Measurements from ENCODE around the gene LTN1. TPM values are rescaled to one million over a fixed set of nuclear protein-coding genes. Genes with fewer than 3 reads are reported as not detected.
"Not testable (repeated sequence)": the region's sequence is repeated elsewhere in the genome, so short reads cannot be mapped to it uniquely, and the experiment has no call there.

LTN1 gene
- polyA plus RNA-seq, 1 of the 3 experiments (the other 2 are of a cell fraction) = 3.2 TPM

GRCh38 chr21:28936036-28936435, 56.6 kb downstream of the LTN1 start (continued):
- TF ChIP-seq SMC3 (IDR thresholded peaks at IDR 0.05; ENCODE audit: low read depth, low read length) (no peak), FOXM1 (IDR thresholded peaks at IDR 0.05; ENCODE audit: low read depth) (no peak), JUND (IDR thresholded peaks at IDR 0.05) (no peak), RCOR1 (IDR thresholded peaks at IDR 0.05; ENCODE audit: low read length) (no peak)

DNA sequence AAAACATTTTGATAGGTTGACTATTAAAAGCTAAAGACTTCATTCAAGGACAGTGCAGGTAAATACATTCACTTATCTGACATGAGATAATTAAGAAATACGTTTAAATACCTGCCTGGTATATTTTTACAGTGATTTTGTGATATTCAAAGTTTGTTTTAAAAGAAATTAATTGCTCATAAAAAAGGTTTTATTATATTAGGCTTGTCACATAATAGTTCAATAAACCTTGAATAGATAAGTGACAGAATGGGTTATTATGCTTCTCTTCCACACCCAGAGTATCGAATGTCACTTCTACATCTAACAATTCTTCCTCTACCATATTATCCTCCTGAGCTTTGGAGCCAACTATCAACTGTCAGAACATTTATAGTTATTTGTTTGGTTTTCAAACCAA, 60.0 kb downstream of the LTN1 start:
- Histone ChIP-seq H3K4me2 (no peak overlapping the region), H3K4me1 (ENCODE audit: control insufficient read depth in 1 of 2, insufficient read depth in 2 of 2, low read depth in 1 of 2, low read length in 1 of 2) (no peaks in the 10 kb centered on the region; a peak in 1 of 4 replicates), H3F3A (replicated peaks; ENCODE audit: insufficient read depth) (peaks cover 4% of the 10 kb centered on the region), H4K20me1 (ENCODE audit: insufficient read depth) (no peaks in the 10 kb centered on the region), H3K9me3 (no peaks in the 10 kb centered on the region), H3K79me2 (ENCODE audit: insufficient read depth) (no peaks in the 10 kb centered on the region), H2AFZ (ENCODE audit: low read depth) (no peak overlapping the region), H3K9ac (no peak overlapping the region), H3K9me2 (no peaks in the 10 kb centered on the region), H3K36me3 (replicated peaks in 1 of 2; ENCODE audit: control insufficient read depth in 1 of 2, insufficient read depth in 2 of 2, low read length in 1 of 2) (peaks cover 48 to 69% of the 10 kb centered on the region in 2 experiments), H3K4me3 (ENCODE audit: low read depth in 2 of 2, low read length in 1 of 2) (no peak overlapping the region), H3K27me3 (ENCODE audit: insufficient read depth) (no peaks in the 10 kb centered on the region), H3K27ac (ENCODE audit: low read depth in 2 of 2, low read length in 1 of 2) (no peak overlapping the region)
- TF ChIP-seq YY1 (IDR thresholded peaks at IDR 0.05; ENCODE audit: low read depth) (no peak), CHD2 (IDR thresholded peaks at IDR 0.05; ENCODE audit: low read length, partially characterized antibody) (no peak), SIN3A (IDR thresholded peaks at IDR 0.05; ENCODE audit: borderline replicate concordance, low read depth, low read length) (no peak), RCOR1 (IDR thresholded peaks at IDR 0.05; ENCODE audit: low read length) (no peak), TCF12 (IDR thresholded peaks at IDR 0.05) (no peak), GATA2 (CRISPR knock-in tag; IDR thresholded peaks at IDR 0.05) (no peak), EZH2phosphoT487 (IDR thresholded peaks at IDR 0.05; ENCODE audit: borderline replicate concordance, low read depth) (no peak), JUND (IDR thresholded peaks at IDR 0.05) (no peak), GABPA (IDR thresholded peaks at IDR 0.05; ENCODE audit: low read depth) (no peak), RFX5 (IDR thresholded peaks at IDR 0.05; ENCODE audit: low read length) (no peak)
- TF ChIP-seq, protein P1, sequence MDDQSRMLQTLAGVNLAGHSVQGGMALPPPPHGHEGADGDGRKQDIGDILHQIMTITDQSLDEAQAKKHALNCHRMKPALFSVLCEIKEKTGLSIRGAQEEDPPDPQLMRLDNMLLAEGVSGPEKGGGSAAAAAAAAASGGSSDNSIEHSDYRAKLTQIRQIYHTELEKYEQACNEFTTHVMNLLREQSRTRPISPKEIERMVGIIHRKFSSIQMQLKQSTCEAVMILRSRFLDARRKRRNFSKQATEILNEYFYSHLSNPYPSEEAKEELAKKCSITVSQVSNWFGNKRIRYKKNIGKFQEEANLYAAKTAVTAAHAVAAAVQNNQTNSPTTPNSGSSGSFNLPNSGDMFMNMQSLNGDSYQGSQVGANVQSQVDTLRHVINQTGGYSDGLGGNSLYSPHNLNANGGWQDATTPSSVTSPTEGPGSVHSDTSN (IDR thresholded peaks at IDR 0.05) = no peak
- TF ChIP-seq, protein P2, sequence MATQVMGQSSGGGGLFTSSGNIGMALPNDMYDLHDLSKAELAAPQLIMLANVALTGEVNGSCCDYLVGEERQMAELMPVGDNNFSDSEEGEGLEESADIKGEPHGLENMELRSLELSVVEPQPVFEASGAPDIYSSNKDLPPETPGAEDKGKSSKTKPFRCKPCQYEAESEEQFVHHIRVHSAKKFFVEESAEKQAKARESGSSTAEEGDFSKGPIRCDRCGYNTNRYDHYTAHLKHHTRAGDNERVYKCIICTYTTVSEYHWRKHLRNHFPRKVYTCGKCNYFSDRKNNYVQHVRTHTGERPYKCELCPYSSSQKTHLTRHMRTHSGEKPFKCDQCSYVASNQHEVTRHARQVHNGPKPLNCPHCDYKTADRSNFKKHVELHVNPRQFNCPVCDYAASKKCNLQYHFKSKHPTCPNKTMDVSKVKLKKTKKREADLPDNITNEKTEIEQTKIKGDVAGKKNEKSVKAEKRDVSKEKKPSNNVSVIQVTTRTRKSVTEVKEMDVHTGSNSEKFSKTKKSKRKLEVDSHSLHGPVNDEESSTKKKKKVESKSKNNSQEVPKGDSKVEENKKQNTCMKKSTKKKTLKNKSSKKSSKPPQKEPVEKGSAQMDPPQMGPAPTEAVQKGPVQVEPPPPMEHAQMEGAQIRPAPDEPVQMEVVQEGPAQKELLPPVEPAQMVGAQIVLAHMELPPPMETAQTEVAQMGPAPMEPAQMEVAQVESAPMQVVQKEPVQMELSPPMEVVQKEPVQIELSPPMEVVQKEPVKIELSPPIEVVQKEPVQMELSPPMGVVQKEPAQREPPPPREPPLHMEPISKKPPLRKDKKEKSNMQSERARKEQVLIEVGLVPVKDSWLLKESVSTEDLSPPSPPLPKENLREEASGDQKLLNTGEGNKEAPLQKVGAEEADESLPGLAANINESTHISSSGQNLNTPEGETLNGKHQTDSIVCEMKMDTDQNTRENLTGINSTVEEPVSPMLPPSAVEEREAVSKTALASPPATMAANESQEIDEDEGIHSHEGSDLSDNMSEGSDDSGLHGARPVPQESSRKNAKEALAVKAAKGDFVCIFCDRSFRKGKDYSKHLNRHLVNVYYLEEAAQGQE (IDR thresholded peaks at IDR 0.05; ENCODE audit: low read depth, low read length) = no peak
- ChIA-PET POLR2A (no interaction called here), CTCF (interaction anchor here (1.9 kb wide), 1 partner anchor 187 kb away, joined by 12 read pairs; no protein-coding TSS in a partner anchor)
- DNase-seq = no peak
- 95% methylated on average over 2 of the region's 2 CpGs for WGBS (ENCODE audit: low lambda C conversion rate)

DNA sequence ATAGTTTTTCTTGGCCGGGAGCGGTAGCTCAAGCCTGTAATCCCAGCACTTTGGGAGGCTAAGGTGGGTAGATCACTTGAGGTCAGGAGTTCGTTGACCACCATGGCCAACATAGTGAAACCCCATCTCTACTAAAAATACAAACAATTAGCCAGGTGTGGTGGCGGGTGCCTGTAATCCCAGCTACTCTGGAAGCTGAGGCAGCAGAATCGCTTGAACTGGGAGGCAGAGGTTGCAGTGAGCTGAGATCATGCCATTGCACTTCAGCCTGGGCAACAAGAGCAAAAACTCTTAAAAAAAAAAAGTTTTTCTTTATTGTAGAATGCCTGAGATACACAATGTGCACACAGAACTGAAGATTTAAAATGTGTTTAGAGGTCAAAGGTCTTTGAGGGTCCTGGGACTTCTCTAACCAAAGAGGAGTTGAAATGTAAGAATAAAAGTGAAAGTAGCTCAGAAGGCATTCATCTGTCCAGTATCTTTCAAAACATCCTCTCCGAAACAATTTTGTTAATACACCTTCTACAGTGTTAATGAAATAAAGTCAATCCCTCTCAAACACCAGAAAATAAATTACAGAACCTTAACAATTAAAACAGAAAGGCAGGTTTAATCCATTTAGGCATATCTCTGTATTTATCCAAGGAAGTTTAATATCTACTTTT, 60.8 kb downstream of the LTN1 start:
- H4K20me1 ChIP-seq (ENCODE audit: insufficient read depth); H3K4me2 ChIP-seq; H3K27ac ChIP-seq (ENCODE audit: low read depth in 2 of 2, low read length in 1 of 2); H3K4me1 ChIP-seq (ENCODE audit: control insufficient read depth in 1 of 2, insufficient read depth in 2 of 2, low read depth in 1 of 2, low read length in 1 of 2); H3K79me2 ChIP-seq (ENCODE audit: insufficient read depth); H3K27me3 ChIP-seq (ENCODE audit: insufficient read depth); POLR2A ChIA-PET; H3K9me3 ChIP-seq; H3K4me3 ChIP-seq (ENCODE audit: low read depth in 2 of 2, low read length in 1 of 2); DNase-seq; H3F3A ChIP-seq (replicated peaks; ENCODE audit: insufficient read depth); H2AFZ ChIP-seq (ENCODE audit: low read depth); H3K9me2 ChIP-seq; H3K9ac ChIP-seq: not testable (repeated sequence)
- WGBS (ENCODE audit: low lambda C conversion rate) = 97% methylated on average over 6 of the region's 6 CpGs
- CTCF ChIA-PET = interaction anchor here (0.8 to 1.9 kb wide), 3 partner anchors 9 to 187 kb away, joined by 3 to 12 read pairs (median 3); no protein-coding TSS in a partner anchor
- peaks cover 40 to 66% of the 10 kb centered on the region in 2 experiments for H3K36me3 ChIP-seq (replicated peaks in 1 of 2; ENCODE audit: control insufficient read depth in 1 of 2, insufficient read depth in 2 of 2, low read length in 1 of 2)

Data from SK-N-SH (cell line).